Right kidney (tissue), 9 donors: ENCODE data around the gene CLIC2.
"Not testable (repeated sequence)": the region's sequence is repeated elsewhere in the genome, so short reads cannot be mapped to it uniquely, and the experiment has no call there.

Experiments used
- DNase-seq: peaks from one replicate; pipeline ENCODE4 v3.0.0-alpha.2; 2016
- long read RNA-seq, 8 donors: transcript quantifications; one replicate each; lab custom pipeline, GENCODE V29; 2026

CLIC2 gene
- long read RNA-seq, donor 1, partial matches to known transcripts, result 0 of 2 reads
- long read RNA-seq, donor 1, other reads (novel, unspliced or antisense), result 0 of 2 reads
- long read RNA-seq, donor 2, result 0 reads
- long read RNA-seq, donor 3, result 0 reads
- long read RNA-seq, donor 4, partial matches to known transcripts, result 0 of 1 reads
- long read RNA-seq, donor 4, other reads (novel, unspliced or antisense), result 0 of 1 reads
- long read RNA-seq, donor 5, partial matches to known transcripts, result 161 of 162 reads
- long read RNA-seq, donor 5, other reads (novel, unspliced or antisense), result 0 of 162 reads
- long read RNA-seq, donor 6, result 0 reads
- long read RNA-seq, donor 7, result 0 reads
- long read RNA-seq, donor 8, result 0 reads

- no peak for DNase-seq
Measured at GRCh38 chrX:155334486-155335336, at the start of gene CLIC2. CLIC2 (minus strand) TSS chrX:155334614; CDS start chrX:155334427, 187 bp downstream.

- not testable (repeated sequence) for DNase-seq
Measured at GRCh38 chrX:155382529-155382967, 48.1 kb upstream of the CLIC2 start.

GRCh38 chrX:155381843-155382528 lies 47.6 kb upstream of the CLIC2 start, which contains the start of gene F8A2:
F8A2 (plus strand) TSS chrX:155382095; CDS start chrX:155382115, 20 bp downstream.
- not testable (repeated sequence) for DNase-seq

- not testable (repeated sequence) for DNase-seq
Measured at GRCh38 chrX:155379802-155380201, 45.4 kb upstream of the CLIC2 start.

GRCh38 chrX:155373777-155374458 lies 39.5 kb upstream of the CLIC2 start:
- DNase-seq, result not testable (repeated sequence)

- DNase-seq, result not testable (repeated sequence)
Measured at GRCh38 chrX:155363712-155364111, 29.3 kb upstream of the CLIC2 start.

- not testable (repeated sequence) for DNase-seq
Measured at GRCh38 chrX:155349448-155349847, 15.0 kb upstream of the CLIC2 start.

GRCh38 chrX:155345689-155346088 lies 11.3 kb upstream of the CLIC2 start:
- not testable (repeated sequence) for DNase-seq

GRCh38 chrX:155335337-155335712 lies 911 bp upstream of the CLIC2 start:
- not testable (repeated sequence) for DNase-seq

- DNase-seq, result no peak
Measured at GRCh38 chrX:155333544-155334100, 792 bp downstream of the CLIC2 start.

- DNase-seq, result no peak
Measured at GRCh38 chrX:155330992-155331391, 3.4 kb downstream of the CLIC2 start.

- no peak for DNase-seq
Measured at GRCh38 chrX:155329293-155329692, 5.1 kb downstream of the CLIC2 start.

GRCh38 chrX:155326610-155327009 lies 7.8 kb downstream of the CLIC2 start:
- DNase-seq, result no peak

GRCh38 chrX:155314260-155314659 lies 20.2 kb downstream of the CLIC2 start:
- no peak for DNase-seq

GRCh38 chrX:155313766-155314165 lies 20.6 kb downstream of the CLIC2 start:
- DNase-seq, result no peak

- no peak for DNase-seq
Measured at GRCh38 chrX:155293771-155294170, 40.6 kb downstream of the CLIC2 start.

- DNase-seq, result no peak
Measured at GRCh38 chrX:155279873-155280272, 54.5 kb downstream of the CLIC2 start.

GRCh38 chrX:155270969-155271368 lies 63.4 kb downstream of the CLIC2 start:
- DNase-seq, result no peak

- not testable (repeated sequence) for DNase-seq
Measured at GRCh38 chrX:155267995-155268394, 66.4 kb downstream of the CLIC2 start.

- DNase-seq, result no peak
Measured at GRCh38 chrX:155266439-155266838, 68.0 kb downstream of the CLIC2 start.

GRCh38 chrX:155263854-155264628 lies 70.4 kb downstream of the CLIC2 start, which contains the start of gene RAB39B:
RAB39B (minus strand) TSS chrX:155264491; CDS start chrX:155264288, 203 bp downstream.
- DNase-seq, result peak; percentile 63
